Measurements from ENCODE around the gene HTRA2. TPM values are rescaled to one million over a fixed set of nuclear protein-coding genes. Genes with fewer than 3 reads are reported as not detected.

The HTRA2 gene
- total and polyA plus RNA-seq, 9 of the 15 experiments (the other 6 are each of a cell fraction or from before 2014, with no cell fraction given) = 54.2 to 71.2 (median 65.8) TPM

- TF ChIP-seq MGA (IDR thresholded peaks at IDR 0.05) (peak; percentile 96), TARDBP (IDR thresholded peaks at IDR 0.05) (0 out of 2 replicates have a peak, but pooled peaks have one; percentile 40)
Observed at GRCh38 chr2:74530239-74531187, 780 bp downstream of the HTRA2 start (continued).

Data from K562 (cell line).